ENCODE measurements around the gene GABPA. TPM values are rescaled to one million over a fixed set of nuclear protein-coding genes. Genes with fewer than 3 reads are reported as not detected.

The GABPA gene
- total and polyA plus RNA-seq, 2 donors from 2014 or later, result 6.1 to 22.5 TPM

DNA sequence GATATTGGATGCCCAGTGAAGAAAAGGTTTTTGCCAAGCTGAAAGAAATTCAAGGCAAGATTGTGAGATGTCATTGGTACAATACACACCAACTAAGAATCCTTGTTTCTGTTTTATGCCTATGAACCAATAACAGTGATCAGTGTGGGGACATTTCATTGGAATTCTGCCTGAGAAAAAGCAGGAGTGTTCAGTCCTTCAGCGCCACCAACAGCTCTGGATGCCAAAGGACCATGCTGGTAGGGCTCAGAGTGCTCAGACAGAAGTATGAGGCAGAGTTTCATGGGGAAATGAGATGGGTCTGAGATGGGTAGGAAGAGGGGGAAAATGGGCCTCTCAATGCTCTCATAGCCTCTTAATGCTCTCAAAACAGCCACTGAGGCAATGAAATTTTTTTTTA, 56.5 kb downstream of the GABPA start:
- no peak overlapping the region for H3K27ac ChIP-seq (ENCODE audit: low read depth in 2 of 2, low read length in 2 of 2)
- H3K9me3 ChIP-seq (ENCODE audit: control insufficient read depth in 2 of 3, insufficient read depth in 1 of 3, low read length in 3 of 3), result no peaks in the 10 kb centered on the region
- intact Hi-C loops (cut with DNase I), result no loop called here
- TF ChIP-seq, protein P1, sequence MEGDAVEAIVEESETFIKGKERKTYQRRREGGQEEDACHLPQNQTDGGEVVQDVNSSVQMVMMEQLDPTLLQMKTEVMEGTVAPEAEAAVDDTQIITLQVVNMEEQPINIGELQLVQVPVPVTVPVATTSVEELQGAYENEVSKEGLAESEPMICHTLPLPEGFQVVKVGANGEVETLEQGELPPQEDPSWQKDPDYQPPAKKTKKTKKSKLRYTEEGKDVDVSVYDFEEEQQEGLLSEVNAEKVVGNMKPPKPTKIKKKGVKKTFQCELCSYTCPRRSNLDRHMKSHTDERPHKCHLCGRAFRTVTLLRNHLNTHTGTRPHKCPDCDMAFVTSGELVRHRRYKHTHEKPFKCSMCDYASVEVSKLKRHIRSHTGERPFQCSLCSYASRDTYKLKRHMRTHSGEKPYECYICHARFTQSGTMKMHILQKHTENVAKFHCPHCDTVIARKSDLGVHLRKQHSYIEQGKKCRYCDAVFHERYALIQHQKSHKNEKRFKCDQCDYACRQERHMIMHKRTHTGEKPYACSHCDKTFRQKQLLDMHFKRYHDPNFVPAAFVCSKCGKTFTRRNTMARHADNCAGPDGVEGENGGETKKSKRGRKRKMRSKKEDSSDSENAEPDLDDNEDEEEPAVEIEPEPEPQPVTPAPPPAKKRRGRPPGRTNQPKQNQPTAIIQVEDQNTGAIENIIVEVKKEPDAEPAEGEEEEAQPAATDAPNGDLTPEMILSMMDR (IDR thresholded peaks at IDR 0.05; ENCODE audit: borderline replicate concordance, extremely low read depth, insufficient read depth), result no peak
- no peaks in the 10 kb centered on the region for H3K27me3 ChIP-seq (ENCODE audit: control insufficient read depth, insufficient read depth, low read length)
- H3K4me1 ChIP-seq (ENCODE audit: control insufficient read depth in 2 of 3, insufficient read depth in 2 of 3, low read depth in 1 of 3, low read length in 3 of 3), result peaks cover 0 to 6% (median 5%) of the 10 kb centered on the region in 3 donors
- H3K9ac ChIP-seq (ENCODE audit: low read length in 3 of 3), result no peak overlapping the region
- no peaks in the 10 kb centered on the region for H3K36me3 ChIP-seq (ENCODE audit: control insufficient read depth in 2 of 3, insufficient read depth in 3 of 3, low read length in 3 of 3)
- peak in 1 of 5 donors; percentile 25 for DNase-seq
- FAIRE-seq, result no peak
- no peak overlapping the region for H3K4me3 ChIP-seq (ENCODE audit: low read length in 3 of 3)

DNA sequence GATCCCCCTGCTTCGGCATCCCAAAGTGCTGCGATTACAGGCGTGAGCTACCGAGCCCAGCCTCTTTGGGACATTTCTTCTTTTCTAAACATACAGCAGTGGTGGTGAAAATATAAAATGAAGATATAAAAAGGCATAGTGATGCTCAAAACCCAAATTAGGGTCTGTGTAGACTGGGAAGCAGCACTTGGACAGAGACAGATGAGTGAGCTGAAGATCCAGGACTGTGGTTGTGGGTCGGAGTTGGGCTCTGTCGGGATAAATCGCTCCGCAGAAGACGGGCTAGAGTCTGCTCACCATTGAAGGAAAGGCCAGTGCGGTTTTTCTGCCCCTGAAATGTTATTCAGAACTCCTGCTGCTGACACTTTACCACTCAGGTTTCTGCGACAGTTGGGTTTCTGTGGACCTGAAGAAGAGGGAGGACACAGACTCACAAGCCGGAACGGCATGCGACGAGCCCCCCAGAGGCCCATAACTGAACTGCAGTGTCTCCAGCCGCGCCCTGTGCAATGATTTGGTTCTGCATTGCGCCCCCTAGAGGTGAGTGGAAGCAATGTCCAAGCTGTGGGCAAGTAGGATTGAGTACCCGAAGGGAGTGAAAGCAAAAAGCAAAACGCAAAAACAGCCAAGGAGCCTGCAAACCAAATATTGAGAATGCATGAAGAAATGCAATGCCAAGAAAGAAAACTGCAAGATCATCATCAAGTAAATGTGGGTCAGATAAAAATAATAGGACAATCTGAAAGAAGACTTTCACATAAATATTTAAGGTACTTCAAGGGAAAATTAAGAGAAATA, 66.6 kb downstream of the GABPA start:
- Histone ChIP-seq H3K4me1 (ENCODE audit: control insufficient read depth in 2 of 3, insufficient read depth in 2 of 3, low read depth in 1 of 3, low read length in 3 of 3) (no peaks in the 10 kb centered on the region), H3K27ac (ENCODE audit: low read depth in 2 of 2, low read length in 2 of 2) (no peak overlapping the region), H3K36me3 (ENCODE audit: control insufficient read depth in 2 of 3, insufficient read depth in 3 of 3, low read length in 3 of 3) (no peaks in the 10 kb centered on the region), H3K9ac (ENCODE audit: low read length in 3 of 3) (no peak overlapping the region), H3K4me3 (ENCODE audit: low read length in 3 of 3) (peak overlapping the region in 1 of 3 donors; percentile 7), H3K9me3 (ENCODE audit: control insufficient read depth in 2 of 3, insufficient read depth in 1 of 3, low read length in 3 of 3) (no peaks in the 10 kb centered on the region), H3K27me3 (ENCODE audit: control insufficient read depth, insufficient read depth, low read length) (no peaks in the 10 kb centered on the region)
- intact Hi-C loops (cut with DNase I), result no loop called here
- DNase-seq (peak; percentile 83 to 90 (median 86)), FAIRE-seq (no peak)
- TF ChIP-seq, protein P1 (IDR thresholded peaks at IDR 0.05; ENCODE audit: borderline replicate concordance, extremely low read depth, insufficient read depth), result peak; percentile 80

DNA sequence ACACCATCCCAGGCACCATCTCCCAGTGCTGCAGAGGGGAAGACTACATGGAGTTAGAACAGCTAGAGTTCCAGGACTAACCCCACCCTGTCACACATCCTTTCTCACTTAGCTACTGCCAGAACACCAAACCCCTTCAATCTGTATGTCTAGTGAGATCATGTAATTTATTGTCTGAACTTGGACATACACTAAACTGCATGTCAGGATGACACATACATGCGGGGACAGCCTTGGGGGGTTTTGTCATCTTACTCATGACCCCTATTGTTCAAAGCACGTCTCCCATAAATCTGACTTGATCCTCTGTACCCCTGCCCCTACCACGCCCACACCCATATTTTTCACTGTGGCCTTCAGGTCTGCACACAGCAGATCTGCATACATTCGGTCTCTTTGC, 71.3 kb downstream of the GABPA start:
- no peaks in the 10 kb centered on the region for H3K27me3 ChIP-seq (ENCODE audit: control insufficient read depth, insufficient read depth, low read length)
- DNase-seq (no peak), FAIRE-seq (no peak)
- no peaks in the 10 kb centered on the region for H3K4me1 ChIP-seq (ENCODE audit: control insufficient read depth in 2 of 3, insufficient read depth in 2 of 3, low read depth in 1 of 3, low read length in 3 of 3)
- H3K4me3 ChIP-seq (ENCODE audit: low read length in 3 of 3), result no peak overlapping the region
- intact Hi-C loops (cut with DNase I), result no loop called here
- H3K36me3 ChIP-seq (ENCODE audit: control insufficient read depth in 2 of 3, insufficient read depth in 3 of 3, low read length in 3 of 3), result no peaks in the 10 kb centered on the region
- H3K9me3 ChIP-seq (ENCODE audit: control insufficient read depth in 2 of 3, insufficient read depth in 1 of 3, low read length in 3 of 3), result no peaks in the 10 kb centered on the region
- H3K9ac ChIP-seq (ENCODE audit: low read length in 3 of 3), result no peak overlapping the region
- no peak overlapping the region for H3K27ac ChIP-seq (ENCODE audit: low read depth in 2 of 2, low read length in 2 of 2)
- TF ChIP-seq, protein P1 (IDR thresholded peaks at IDR 0.05; ENCODE audit: borderline replicate concordance, extremely low read depth, insufficient read depth), result no peak

Data from kidney (tissue), 14 donors.